Left ventricle myocardium inferior (tissue), 1 donor: ENCODE results near the gene MDGA2. TPM values are rescaled to one million over a fixed set of nuclear protein-coding genes. Genes with fewer than 3 reads are reported as not detected.
"Not testable (repeated sequence)": the region's sequence is repeated elsewhere in the genome, so short reads cannot be mapped to it uniquely, and the experiment has no call there.

Experiments
- DNase-seq: peaks from one replicate; pipeline ENCODE4 v3.0.0-alpha.2; 2020
- H3K27ac ChIP-seq: fragments of 200-600 bp; replicated peaks from 2 replicates; pipeline ENCODE4 v1.8.0; 2021
- H3K27me3 ChIP-seq: fragments of 200-600 bp; 2 replicates; pipeline ENCODE4 v1.8.0; 2021; ENCODE audit warnings: low read depth
- H3K36me3 ChIP-seq: fragments of 200-600 bp; 2 replicates; pipeline ENCODE4 v1.8.0; 2021
- H3K4me1 ChIP-seq: fragments of 200-600 bp; 2 replicates; pipeline ENCODE4 v1.8.0; 2021
- H3K4me3 ChIP-seq: fragments of 200-600 bp; 2 replicates; pipeline ENCODE4 v1.8.0; 2021; ENCODE audit warnings: mild to moderate bottlenecking, moderate library complexity
- H3K9me3 ChIP-seq: fragments of 200-600 bp; replicated peaks from 2 replicates; pipeline ENCODE4 v1.8.0; 2021
- intact Hi-C: fragments of 100-400 bp; cut with micrococcal nuclease; formaldehyde crosslinking; loops from one replicate; pipeline ENCODE4 v1.11.0; 2022
- total RNA-seq: library from RNA; stranded (reverse); fragmentation: NEBNext Ultra II Directional; extraction: Animal tissue kit (Norgen Biotek cat#: 25700); gene quantifications from one replicate; pipeline ENCODE4 v1.2.1, GENCODE V29; 2021
- TF ChIP-seq, protein P1 (sequence below): fragments of 200-600 bp; IDR thresholded peaks from 2 replicates; pipeline ENCODE4 v1.8.0; 2021; ENCODE audit warnings: antibody characterized with exemption, mild to moderate bottlenecking, borderline replicate concordance
- donor health status: DM: no; HTN: yes; CAD: no; lungs with severe emphysema.

Gene MDGA2
- total RNA-seq, 1 donor from 2014 or later = 0.19 TPM

DNA sequence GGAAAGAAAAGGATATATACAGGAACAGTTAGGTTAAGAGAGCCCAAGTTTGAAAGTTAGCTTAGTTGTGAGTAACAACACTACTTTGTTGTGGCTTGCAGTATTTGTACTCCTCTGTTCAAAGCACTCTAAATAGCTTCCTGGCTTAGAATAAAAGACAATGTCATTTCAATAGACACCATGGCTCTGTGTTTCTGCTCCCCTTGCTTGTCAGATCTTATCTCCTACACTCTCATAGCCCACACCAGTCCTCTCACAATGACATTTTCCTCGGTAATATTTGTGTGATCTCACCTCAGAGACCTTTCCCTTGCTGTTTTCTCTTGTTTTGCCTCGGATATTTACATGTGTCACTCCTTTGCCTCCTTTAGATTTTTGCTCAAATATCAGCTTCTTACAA is 418.4 kb downstream of the MDGA2 start:
- Histone ChIP-seq H3K27ac (no peak overlapping the region), H3K4me3 (no peak overlapping the region), H3K4me1 (no peaks in the 10 kb centered on the region), H3K27me3 (no peaks in the 10 kb centered on the region), H3K36me3 (no peaks in the 10 kb centered on the region), H3K9me3 (peaks cover 5% of the 10 kb centered on the region)
- intact Hi-C loops = no loop called here
- no peak for DNase-seq
- TF ChIP-seq, protein P1, sequence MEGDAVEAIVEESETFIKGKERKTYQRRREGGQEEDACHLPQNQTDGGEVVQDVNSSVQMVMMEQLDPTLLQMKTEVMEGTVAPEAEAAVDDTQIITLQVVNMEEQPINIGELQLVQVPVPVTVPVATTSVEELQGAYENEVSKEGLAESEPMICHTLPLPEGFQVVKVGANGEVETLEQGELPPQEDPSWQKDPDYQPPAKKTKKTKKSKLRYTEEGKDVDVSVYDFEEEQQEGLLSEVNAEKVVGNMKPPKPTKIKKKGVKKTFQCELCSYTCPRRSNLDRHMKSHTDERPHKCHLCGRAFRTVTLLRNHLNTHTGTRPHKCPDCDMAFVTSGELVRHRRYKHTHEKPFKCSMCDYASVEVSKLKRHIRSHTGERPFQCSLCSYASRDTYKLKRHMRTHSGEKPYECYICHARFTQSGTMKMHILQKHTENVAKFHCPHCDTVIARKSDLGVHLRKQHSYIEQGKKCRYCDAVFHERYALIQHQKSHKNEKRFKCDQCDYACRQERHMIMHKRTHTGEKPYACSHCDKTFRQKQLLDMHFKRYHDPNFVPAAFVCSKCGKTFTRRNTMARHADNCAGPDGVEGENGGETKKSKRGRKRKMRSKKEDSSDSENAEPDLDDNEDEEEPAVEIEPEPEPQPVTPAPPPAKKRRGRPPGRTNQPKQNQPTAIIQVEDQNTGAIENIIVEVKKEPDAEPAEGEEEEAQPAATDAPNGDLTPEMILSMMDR = no peak

DNA sequence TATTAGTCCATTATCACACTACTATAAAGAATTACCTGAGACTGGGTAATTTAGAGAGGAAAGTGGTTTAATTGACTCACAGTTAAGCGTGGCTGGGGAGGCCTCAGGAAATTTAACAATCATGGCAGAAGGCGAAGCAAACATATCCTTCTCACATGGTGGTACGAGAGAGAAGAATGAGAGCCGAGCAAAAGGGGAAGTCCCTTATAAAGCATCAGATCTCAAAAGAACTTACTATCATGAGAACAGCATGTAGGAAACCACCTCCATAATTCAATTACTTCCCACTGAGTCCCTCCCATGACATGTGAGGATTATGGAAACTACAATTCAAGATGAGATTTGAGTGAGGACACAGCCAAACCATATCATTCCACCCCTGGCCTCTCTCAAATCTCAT is 422.6 kb downstream of the MDGA2 start:
- Histone ChIP-seq H3K36me3 (no peaks in the 10 kb centered on the region), H3K27me3 (no peaks in the 10 kb centered on the region), H3K4me3 (no peak overlapping the region), H3K9me3 (peaks cover 5% of the 10 kb centered on the region), H3K27ac (no peak overlapping the region), H3K4me1 (no peaks in the 10 kb centered on the region)
- DNase-seq = no peak
- TF ChIP-seq, protein P1 = no peak
- intact Hi-C loops = no loop called here

DNA sequence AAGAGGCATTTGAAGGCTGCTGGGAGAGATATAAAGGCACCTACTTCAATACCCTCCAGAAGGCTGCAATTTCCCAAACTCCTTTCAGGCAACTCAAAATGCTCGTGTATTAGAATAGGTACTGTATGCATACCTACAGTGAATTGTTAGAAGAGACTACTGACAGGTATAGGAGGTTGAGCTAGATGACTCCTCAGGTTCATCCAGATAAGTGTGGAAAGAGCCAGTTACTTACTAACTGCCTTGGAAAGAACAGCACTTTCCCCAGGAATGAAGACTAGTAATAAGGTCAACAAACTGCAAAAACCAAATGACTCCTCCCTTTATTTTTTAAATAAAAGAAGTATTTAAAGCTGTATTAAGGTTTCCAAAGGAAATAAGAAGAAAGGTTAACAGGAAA is 429.0 kb downstream of the MDGA2 start:
- no peak overlapping the region for H3K4me3 ChIP-seq
- intact Hi-C loops = no loop called here
- TF ChIP-seq, protein P1 = no peak
- no peak for DNase-seq
- no peaks in the 10 kb centered on the region for H3K27me3 ChIP-seq
- no peaks in the 10 kb centered on the region for H3K4me1 ChIP-seq
- H3K36me3 ChIP-seq = no peaks in the 10 kb centered on the region
- no peaks in the 10 kb centered on the region for H3K9me3 ChIP-seq
- H3K27ac ChIP-seq = no peak overlapping the region

DNA sequence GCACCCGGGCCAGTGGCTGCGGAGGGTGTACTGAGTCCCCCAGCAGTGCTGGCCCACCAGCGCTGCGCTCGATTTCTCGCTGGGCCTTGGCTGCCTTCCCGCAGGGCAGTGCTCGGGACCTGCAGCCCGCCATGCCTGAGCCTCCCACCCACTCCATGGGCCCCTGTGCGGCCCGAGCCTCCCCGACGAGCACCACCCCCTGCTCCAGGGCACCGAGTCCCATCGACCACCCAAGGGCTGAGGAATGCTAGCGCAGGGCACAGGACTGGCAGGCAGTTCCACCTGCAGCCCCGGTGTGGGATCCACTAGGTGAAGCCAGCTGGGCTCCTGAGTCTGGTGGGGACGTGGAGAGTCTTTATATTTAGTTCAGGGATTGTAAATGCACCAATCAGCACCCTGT is 432.8 kb downstream of the MDGA2 start:
- H3K4me1 ChIP-seq, H3K27me3 ChIP-seq, intact Hi-C loops, H3K9me3 ChIP-seq, DNase-seq, H3K27ac ChIP-seq, H3K4me3 ChIP-seq, H3K36me3 ChIP-seq: not testable (repeated sequence)

DNA sequence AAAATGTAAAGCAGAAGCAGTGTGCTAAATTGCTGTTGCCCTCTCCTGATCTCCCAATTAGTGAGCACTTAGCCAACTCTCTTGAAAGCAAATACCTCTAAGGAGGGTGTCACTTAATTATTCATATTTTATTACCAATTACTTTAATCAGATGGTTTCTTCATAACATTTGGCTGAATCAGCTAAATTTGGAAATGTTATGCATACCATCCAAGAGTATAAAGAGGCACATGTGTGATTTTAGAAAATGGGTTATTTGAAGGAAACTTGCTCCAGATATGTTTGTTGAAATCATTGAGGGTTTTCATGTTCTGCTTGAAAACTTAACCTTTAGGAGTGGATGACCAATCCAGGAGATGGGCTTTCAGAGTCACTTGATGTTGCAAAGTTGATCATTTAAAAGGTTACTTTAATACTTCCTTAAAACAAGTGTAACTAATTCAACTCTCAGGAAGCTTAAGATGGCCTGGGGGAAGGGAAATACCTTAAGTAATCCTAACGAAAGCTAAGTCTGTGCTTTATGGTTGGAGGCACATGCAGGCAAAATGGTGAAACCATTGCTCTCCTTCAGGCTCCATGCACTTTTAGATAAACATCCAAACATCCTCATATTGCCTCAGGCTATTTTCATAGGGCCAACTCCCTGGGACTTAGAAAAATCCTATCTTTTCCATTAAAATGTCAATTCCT is 434.5 kb downstream of the MDGA2 start:
- Histone ChIP-seq H3K4me3 (no peak overlapping the region), H3K36me3 (no peaks in the 10 kb centered on the region), H3K4me1 (no peaks in the 10 kb centered on the region), H3K27ac (no peak overlapping the region), H3K27me3 (no peaks in the 10 kb centered on the region), H3K9me3 (no peaks in the 10 kb centered on the region)
- TF ChIP-seq, protein P1 = no peak
- no peak for DNase-seq
- intact Hi-C loops = no loop called here

DNA sequence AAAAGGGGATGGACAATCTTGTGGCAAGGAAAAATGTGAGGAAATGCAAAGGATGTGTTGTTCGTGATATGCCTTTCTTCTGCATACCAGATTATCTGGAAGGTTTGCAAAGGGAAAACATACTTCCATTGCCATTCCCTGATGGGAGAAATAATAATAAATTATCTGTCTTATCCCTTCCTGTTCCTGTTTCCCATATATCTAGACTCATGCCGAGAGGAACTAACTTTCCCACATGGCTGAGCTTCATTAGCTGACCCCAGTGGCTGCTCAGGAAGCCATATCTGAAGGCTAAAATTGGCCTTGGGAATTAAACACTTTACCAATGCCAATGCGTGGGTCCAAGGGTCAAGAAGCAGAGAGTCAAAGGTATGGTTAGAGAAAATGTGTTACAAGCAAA is 439.8 kb downstream of the MDGA2 start:
- Histone ChIP-seq H3K4me3 (no peak overlapping the region), H3K36me3 (no peaks in the 10 kb centered on the region), H3K27ac (no peak overlapping the region), H3K4me1 (no peaks in the 10 kb centered on the region), H3K27me3 (no peaks in the 10 kb centered on the region), H3K9me3 (no peaks in the 10 kb centered on the region)
- DNase-seq = no peak
- intact Hi-C loops = no loop called here
- TF ChIP-seq, protein P1 = no peak
